Body of pancreas (tissue), 4 donors: Measurements from ENCODE around the gene NKX2-4.

Experiments used
- CTCF ChIP-seq, 7 experiments: fragments of 450-650 bp in 4 of 7; fragments of 200-600 bp in 3 of 7; sonication (generic) in 3 of 7; IDR thresholded peaks; one replicate each; pipeline ENCODE4 v1.5.1; 2016 to 2019; ENCODE audit warnings: antibody characterized with exemption in 7 of 7
- POLR2A ChIP-seq, 3 donors: fragments of 450-650 bp; IDR thresholded peaks; one replicate each; pipeline ENCODE4 v1.6.1; 2016; ENCODE audit warnings: antibody characterized with exemption in 3 of 3, mild to moderate bottlenecking in 2 of 3

DNA sequence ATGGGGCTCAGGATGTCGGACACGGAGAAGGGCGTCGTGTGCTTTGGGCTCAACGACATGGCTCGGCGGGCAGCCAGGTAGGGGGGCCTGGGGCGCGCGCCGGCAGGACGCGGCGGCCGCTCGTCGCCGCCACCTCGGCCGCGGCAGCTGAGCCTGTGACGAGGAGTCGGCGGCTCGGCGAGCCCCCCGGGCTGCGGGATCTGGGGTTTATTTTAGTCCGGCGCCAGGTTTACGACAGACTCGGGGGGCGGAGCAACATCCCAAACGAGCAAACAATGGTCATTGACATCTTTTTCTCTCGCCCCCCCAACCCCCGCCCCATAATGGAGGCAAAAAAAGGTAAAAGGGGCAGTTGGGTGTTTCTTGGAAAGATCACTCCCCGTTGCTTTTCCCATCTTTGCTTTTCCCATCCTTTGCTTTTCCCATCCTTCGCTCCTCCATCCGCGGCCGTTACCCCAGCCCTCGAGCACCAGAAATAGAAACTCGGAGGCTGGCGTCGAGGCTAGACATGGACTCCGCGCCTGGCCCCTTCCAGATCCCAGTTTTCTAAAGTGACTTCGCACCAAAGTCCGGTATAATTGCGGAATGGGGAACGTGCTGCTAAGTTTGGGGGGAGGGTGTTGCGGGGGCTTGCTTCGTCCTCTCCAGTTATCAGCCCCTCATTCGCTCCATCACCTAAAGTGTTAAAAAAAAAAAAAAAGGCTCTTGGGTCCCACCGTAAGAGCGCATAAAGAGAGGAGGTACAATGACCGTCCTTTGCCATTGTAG is at the start of gene NKX2-4:
- no peak for TF ChIP-seq CTCF (IDR thresholded peaks at IDR 0.05)
- TF ChIP-seq POLR2A (IDR thresholded peaks at IDR 0.05), result no peak
